Measurements from ENCODE around the gene TTLL8.

- TF ChIP-seq CTCF (IDR thresholded peaks at IDR 0.05; ENCODE audit: control extremely low read depth in 1 of 3, insufficient read depth in 1 of 3, low read depth in 1 of 3, low read length in 3 of 3) (no peak), POLR2AphosphoS5 (IDR thresholded peaks at IDR 0.05; ENCODE audit: low read depth, low read length) (no peak), CEBPB (IDR thresholded peaks at IDR 0.05; ENCODE audit: low read depth, low read length) (no peak), TEAD4 (IDR thresholded peaks at IDR 0.05; ENCODE audit: low read depth, low read length) (no peak), GABPA (IDR thresholded peaks at IDR 0.05; ENCODE audit: borderline replicate concordance, insufficient read depth, low read length) (no peak), TCF12 (IDR thresholded peaks at IDR 0.05; ENCODE audit: low read depth, low read length) (no peak), MAFK (IDR thresholded peaks at IDR 0.05; ENCODE audit: low read depth, low read length) (no peak), EZH2 (IDR thresholded peaks at IDR 0.05; ENCODE audit: low read depth, low read length, severe bottlenecking) (no peak), JUN (IDR thresholded peaks at IDR 0.05; ENCODE audit: low read depth, low read length) (no peak), HDAC6 (IDR thresholded peaks at IDR 0.05; ENCODE audit: low read depth, low read length) (no peak), POLR2A (IDR thresholded peaks at IDR 0.05; ENCODE audit: control extremely low read depth in 1 of 2, low read depth in 2 of 2, low read length in 2 of 2) (no peak), ZNF274 (IDR thresholded peaks at IDR 0.05; ENCODE audit: borderline replicate concordance, extremely low read depth, low read length) (no peak)
Measured at GRCh38 chr22:50071432-50072166, 13.5 kb upstream of the TTLL8 start.

Data from H1 (cell line).